ENCODE data around the gene PRDM7. TPM values are rescaled to one million over a fixed set of nuclear protein-coding genes. Genes with fewer than 3 reads are reported as not detected.
A peak's percentile ranks its signal among the peaks of the same experiment; 100 is the strongest.

The PRDM7 gene
- total and polyA plus RNA-seq, 2 of the 8 experiments (the other 6 are each of a cell fraction or from before 2014, with no cell fraction given): 0.02 TPM; not detected in 1

GRCh38 chr16:90026135-90026534 is 51.0 kb downstream of the PRDM7 start:
- Histone ChIP-seq H3K56ac (replicated peaks; ENCODE audit: insufficient read length, low read depth, low read length) (no peak overlapping the region), H2AK5ac (ENCODE audit: low read depth, low read length) (no peak overlapping the region), H4K5ac (ENCODE audit: insufficient read length, low read depth, low read length) (no peak overlapping the region), H2BK5ac (ENCODE audit: low read depth, low read length) (no peak overlapping the region), H2AFZ (ENCODE audit: low read length) (no peak overlapping the region), H2BK20ac (ENCODE audit: low read length) (no peak overlapping the region), H2BK120ac (replicated peaks; ENCODE audit: low read depth, low read length) (no peak overlapping the region), H3K4ac (replicated peaks; ENCODE audit: insufficient read length, low read depth, low read length) (no peak overlapping the region), H4K91ac (replicated peaks; ENCODE audit: insufficient read length, low read length) (no peak overlapping the region), H2BK12ac (ENCODE audit: low read depth, low read length) (no peak overlapping the region), H3K27ac (ENCODE audit: low read depth, low read length) (no peak overlapping the region), H4K8ac (ENCODE audit: extremely low read depth, insufficient read depth, low read length) (no peak overlapping the region), H2BK15ac (ENCODE audit: low read length) (no peak overlapping the region), H3K23ac (ENCODE audit: insufficient read length) (no peak overlapping the region), H3K79me1 (ENCODE audit: low read depth, low read length) (no peaks in the 10 kb centered on the region; the same call in 1 of the 2 replicates), H3K9me3 (ENCODE audit: insufficient read depth in 2 of 2, low read depth in 1 of 2, low read length in 1 of 2) (no peaks in the 10 kb centered on the region), H3K9ac (replicated peaks in 1 of 4; ENCODE audit: extremely low read depth in 1 of 4, low read depth in 3 of 4, low read length in 3 of 4) (no peak overlapping the region), H3K4me1 (replicated peaks in 1 of 4; ENCODE audit: control insufficient read depth in 3 of 4, insufficient read depth in 4 of 4, low read length in 3 of 4) (peaks cover 2 to 6% (median 2%) of the 10 kb centered on the region in 4 experiments; a peak in 6 of 7 replicates), H3K79me2 (ENCODE audit: control insufficient read depth in 1 of 2, insufficient read depth in 2 of 2, low read length in 2 of 2) (no peaks in the 10 kb centered on the region; a peak in 1 of 4 replicates), H3K27me3 (replicated peaks in 1 of 4; ENCODE audit: control insufficient read depth in 3 of 4, extremely low read depth in 1 of 4, insufficient read depth in 3 of 4, low read length in 3 of 4) (no peaks in the 10 kb centered on the region), H3K14ac (ENCODE audit: insufficient read length) (no peak overlapping the region), H3K4me2 (ENCODE audit: insufficient read depth in 1 of 2, low read depth in 2 of 2, low read length in 2 of 2) (no peak overlapping the region), H4K20me1 (replicated peaks in 1 of 2; ENCODE audit: control insufficient read depth in 1 of 2, insufficient read depth in 2 of 2, low read length in 2 of 2) (peaks cover 0 to 3% of the 10 kb centered on the region in 2 experiments), H3K23me2 (ENCODE audit: low read depth, low read length) (peaks cover 3% of the 10 kb centered on the region; the same call in 1 of the 2 replicates), H3K18ac (ENCODE audit: extremely low read depth, low read length) (no peak overlapping the region), H3K4me3 (ENCODE audit: extremely low read depth in 1 of 4, insufficient read depth in 2 of 4, low read depth in 3 of 4, low read length in 4 of 4) (no peak overlapping the region), H3K36me3 (ENCODE audit: control insufficient read depth in 2 of 4, insufficient read depth in 4 of 4, low read length in 3 of 4) (peaks cover 0 to 2% (median under 1%) of the 10 kb centered on the region in 4 experiments; a peak in 1 of 8 replicates)
- DNase-seq (ENCODE audit: low read depth in 1 of 2, low spot score in 2 of 2) (no peak), FAIRE-seq (peak; percentile 13)
- CTCF ChIA-PET (ENCODE audit: partially characterized antibody): interaction anchor here (0.6 to 1.2 kb wide), 4 partner anchors 8 to 65 kb away, joined by 3 to 4 read pairs (median 4); no protein-coding TSS in a partner anchor
- WGBS, 2 experiments (ENCODE audit: extremely low coverage in 1 of 2, insufficient coverage in 1 of 2, insufficient read length in 1 of 2, insufficient replicate concordance in 2 of 2, low coverage in 1 of 2, low lambda C conversion rate in 2 of 2, missing lambda C conversion rate in 1 of 2): 85% methylated on average over 8 of the region's 8 CpGs; no CpG with 5 or more reads in 1 of the 2 experiments
- POLR2A ChIA-PET (ENCODE audit: partially characterized antibody): interaction anchor here (0.8 to 1.4 kb wide), 2 partner anchors 9 to 14 kb away, joined by 3 to 4 read pairs; no protein-coding TSS in a partner anchor
- TF ChIP-seq RAD21 (IDR thresholded peaks at IDR 0.05 in 1 of 2, conservative IDR thresholded peaks at IDR 0.05 in 1 of 2; ENCODE audit: low read depth in 2 of 2, low read length in 2 of 2) (peak in 1 of 2 experiments; percentile 19; a peak in 1 of 4 replicates), ATF3 (IDR thresholded peaks at IDR 0.05; ENCODE audit: insufficient read depth, low read depth, low read length) (no peak), CTCF (IDR thresholded peaks at IDR 0.05; ENCODE audit: control extremely low read depth in 1 of 3, insufficient read depth in 1 of 3, low read depth in 1 of 3, low read length in 3 of 3) (peak in 2 of 3 experiments; percentile 0 to 29; a peak in 2 of 4 replicates)

All from H1 (cell line).